ENCODE results near the gene PMPCA. TPM values are rescaled to one million over a fixed set of nuclear protein-coding genes. Genes with fewer than 3 reads are reported as not detected.

Gene PMPCA
- total and polyA plus RNA-seq, 2 experiments from 2014 or later, result 61.3 to 88.2 TPM

DNA sequence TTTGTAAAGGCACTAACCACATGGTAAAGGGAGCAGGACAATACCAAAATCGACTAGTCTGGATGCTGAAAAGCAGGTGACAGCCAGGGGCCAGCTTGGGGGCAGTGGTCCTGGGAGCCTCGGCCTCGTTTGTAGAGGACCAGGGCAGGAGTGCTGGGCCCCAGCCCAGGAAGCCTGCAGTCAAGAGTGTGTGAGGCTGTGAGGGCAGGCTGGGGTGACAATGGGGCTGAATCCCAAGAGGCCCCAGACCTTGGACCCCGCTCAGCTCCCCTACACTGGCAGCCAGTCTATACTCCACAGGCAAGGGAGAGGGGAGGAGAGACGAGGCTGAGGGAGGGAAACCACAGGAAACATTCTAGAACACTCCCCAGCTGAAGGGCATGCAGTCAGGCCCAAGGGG lies 31.8 kb downstream of the PMPCA start:
- no peak for ATAC-seq
- peaks cover 21% of the 10 kb centered on the region for H4K20me1 ChIP-seq (replicated peaks; ENCODE audit: insufficient read depth)

More for the DNA sequence above, 31.8 kb downstream of the PMPCA start:
- no peak overlapping the region for H3K4me3 ChIP-seq
- Mint-ChIP-seq H3K27me3 (ENCODE audit: insufficient read depth, low read depth, poor library complexity) (peaks cover 7% of the 10 kb centered on the region), H3K36me3 (ENCODE audit: low read depth) (peaks cover 61% of the 10 kb centered on the region), H3K4me3 (no peak overlapping the region), H3K9me3 (peaks cover 2% of the 10 kb centered on the region; the same call in 1 of the 3 replicates), H3K27ac (no peak overlapping the region), H3K4me1 (peaks cover 10% of the 10 kb centered on the region)
- H3K27ac ChIP-seq (ENCODE audit: low read depth), result no peak overlapping the region
- H3K36me3 ChIP-seq (ENCODE audit: insufficient read depth), result peaks cover 27% of the 10 kb centered on the region
- TF ChIP-seq, protein P1, sequence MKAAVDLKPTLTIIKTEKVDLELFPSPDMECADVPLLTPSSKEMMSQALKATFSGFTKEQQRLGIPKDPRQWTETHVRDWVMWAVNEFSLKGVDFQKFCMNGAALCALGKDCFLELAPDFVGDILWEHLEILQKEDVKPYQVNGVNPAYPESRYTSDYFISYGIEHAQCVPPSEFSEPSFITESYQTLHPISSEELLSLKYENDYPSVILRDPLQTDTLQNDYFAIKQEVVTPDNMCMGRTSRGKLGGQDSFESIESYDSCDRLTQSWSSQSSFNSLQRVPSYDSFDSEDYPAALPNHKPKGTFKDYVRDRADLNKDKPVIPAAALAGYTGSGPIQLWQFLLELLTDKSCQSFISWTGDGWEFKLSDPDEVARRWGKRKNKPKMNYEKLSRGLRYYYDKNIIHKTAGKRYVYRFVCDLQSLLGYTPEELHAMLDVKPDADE (IDR thresholded peaks at IDR 0.05), result no peak
- TF ChIP-seq ZNF114 (CRISPR knock-in tag; IDR thresholded peaks at IDR 0.05) (no peak), EZH2phosphoT487 (IDR thresholded peaks at IDR 0.05; ENCODE audit: unreplicated experiment) (no peak), STAT1 (IDR thresholded peaks at IDR 0.05; ENCODE audit: unreplicated experiment) (no peak), NANOG (IDR thresholded peaks at IDR 0.05; ENCODE audit: borderline replicate concordance) (no peak), CREB1 (CRISPR knock-in tag; IDR thresholded peaks at IDR 0.05; ENCODE audit: low read depth) (no peak), ZNF331 (CRISPR knock-in tag; IDR thresholded peaks at IDR 0.05; ENCODE audit: low read depth) (no peak), POLR2AphosphoS5 (IDR thresholded peaks at IDR 0.05; ENCODE audit: low read depth) (no peak), JUNB (IDR thresholded peaks at IDR 0.05; ENCODE audit: unreplicated experiment) (no peak), EZH2 (IDR thresholded peaks at IDR 0.05; ENCODE audit: low read depth, unreplicated experiment) (no peak)
- TF ChIP-seq, protein P2, sequence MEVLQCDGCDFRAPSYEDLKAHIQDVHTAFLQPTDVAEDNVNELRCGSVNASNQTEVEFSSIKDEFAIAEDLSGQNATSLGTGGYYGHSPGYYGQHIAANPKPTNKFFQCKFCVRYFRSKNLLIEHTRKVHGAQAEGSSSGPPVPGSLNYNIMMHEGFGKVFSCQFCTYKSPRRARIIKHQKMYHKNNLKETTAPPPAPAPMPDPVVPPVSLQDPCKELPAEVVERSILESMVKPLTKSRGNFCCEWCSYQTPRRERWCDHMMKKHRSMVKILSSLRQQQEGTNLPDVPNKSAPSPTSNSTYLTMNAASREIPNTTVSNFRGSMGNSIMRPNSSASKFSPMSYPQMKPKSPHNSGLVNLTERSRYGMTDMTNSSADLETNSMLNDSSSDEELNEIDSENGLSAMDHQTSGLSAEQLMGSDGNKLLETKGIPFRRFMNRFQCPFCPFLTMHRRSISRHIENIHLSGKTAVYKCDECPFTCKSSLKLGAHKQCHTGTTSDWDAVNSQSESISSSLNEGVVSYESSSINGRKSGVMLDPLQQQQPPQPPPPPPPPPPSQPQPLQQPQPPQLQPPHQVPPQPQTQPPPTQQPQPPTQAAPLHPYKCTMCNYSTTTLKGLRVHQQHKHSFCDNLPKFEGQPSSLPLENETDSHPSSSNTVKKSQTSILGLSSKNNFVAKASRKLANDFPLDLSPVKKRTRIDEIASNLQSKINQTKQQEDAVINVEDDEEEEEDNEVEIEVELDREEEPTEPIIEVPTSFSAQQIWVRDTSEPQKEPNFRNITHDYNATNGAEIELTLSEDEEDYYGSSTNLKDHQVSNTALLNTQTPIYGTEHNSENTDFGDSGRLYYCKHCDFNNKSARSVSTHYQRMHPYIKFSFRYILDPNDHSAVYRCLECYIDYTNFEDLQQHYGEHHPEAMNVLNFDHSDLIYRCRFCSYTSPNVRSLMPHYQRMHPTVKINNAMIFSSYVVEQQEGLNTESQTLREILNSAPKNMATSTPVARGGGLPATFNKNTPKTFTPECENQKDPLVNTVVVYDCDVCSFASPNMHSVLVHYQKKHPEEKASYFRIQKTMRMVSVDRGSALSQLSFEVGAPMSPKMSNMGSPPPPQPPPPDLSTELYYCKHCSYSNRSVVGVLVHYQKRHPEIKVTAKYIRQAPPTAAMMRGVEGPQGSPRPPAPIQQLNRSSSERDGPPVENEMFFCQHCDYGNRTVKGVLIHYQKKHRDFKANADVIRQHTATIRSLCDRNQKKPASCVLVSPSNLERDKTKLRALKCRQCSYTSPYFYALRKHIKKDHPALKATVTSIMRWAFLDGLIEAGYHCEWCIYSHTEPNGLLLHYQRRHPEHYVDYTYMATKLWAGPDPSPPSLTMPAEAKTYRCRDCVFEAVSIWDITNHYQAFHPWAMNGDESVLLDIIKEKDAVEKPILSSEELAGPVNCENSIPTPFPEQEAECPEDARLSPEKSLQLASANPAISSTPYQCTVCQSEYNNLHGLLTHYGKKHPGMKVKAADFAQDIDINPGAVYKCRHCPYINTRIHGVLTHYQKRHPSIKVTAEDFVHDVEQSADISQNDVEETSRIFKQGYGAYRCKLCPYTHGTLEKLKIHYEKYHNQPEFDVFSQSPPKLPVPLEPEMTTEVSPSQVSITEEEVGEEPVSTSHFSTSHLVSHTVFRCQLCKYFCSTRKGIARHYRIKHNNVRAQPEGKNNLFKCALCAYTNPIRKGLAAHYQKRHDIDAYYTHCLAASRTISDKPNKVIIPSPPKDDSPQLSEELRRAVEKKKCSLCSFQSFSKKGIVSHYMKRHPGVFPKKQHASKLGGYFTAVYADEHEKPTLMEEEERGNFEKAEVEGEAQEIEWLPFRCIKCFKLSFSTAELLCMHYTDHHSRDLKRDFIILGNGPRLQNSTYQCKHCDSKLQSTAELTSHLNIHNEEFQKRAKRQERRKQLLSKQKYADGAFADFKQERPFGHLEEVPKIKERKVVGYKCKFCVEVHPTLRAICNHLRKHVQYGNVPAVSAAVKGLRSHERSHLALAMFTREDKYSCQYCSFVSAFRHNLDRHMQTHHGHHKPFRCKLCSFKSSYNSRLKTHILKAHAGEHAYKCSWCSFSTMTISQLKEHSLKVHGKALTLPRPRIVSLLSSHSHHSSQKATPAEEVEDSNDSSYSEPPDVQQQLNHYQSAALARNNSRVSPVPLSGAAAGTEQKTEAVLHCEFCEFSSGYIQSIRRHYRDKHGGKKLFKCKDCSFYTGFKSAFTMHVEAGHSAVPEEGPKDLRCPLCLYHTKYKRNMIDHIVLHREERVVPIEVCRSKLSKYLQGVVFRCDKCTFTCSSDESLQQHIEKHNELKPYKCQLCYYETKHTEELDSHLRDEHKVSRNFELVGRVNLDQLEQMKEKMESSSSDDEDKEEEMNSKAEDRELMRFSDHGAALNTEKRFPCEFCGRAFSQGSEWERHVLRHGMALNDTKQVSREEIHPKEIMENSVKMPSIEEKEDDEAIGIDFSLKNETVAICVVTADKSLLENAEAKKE (CRISPR knock-in tag; IDR thresholded peaks at IDR 0.05), result no peak
- TF ChIP-seq, protein P3, sequence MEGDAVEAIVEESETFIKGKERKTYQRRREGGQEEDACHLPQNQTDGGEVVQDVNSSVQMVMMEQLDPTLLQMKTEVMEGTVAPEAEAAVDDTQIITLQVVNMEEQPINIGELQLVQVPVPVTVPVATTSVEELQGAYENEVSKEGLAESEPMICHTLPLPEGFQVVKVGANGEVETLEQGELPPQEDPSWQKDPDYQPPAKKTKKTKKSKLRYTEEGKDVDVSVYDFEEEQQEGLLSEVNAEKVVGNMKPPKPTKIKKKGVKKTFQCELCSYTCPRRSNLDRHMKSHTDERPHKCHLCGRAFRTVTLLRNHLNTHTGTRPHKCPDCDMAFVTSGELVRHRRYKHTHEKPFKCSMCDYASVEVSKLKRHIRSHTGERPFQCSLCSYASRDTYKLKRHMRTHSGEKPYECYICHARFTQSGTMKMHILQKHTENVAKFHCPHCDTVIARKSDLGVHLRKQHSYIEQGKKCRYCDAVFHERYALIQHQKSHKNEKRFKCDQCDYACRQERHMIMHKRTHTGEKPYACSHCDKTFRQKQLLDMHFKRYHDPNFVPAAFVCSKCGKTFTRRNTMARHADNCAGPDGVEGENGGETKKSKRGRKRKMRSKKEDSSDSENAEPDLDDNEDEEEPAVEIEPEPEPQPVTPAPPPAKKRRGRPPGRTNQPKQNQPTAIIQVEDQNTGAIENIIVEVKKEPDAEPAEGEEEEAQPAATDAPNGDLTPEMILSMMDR (conservative IDR thresholded peaks at IDR 0.05; ENCODE audit: low read depth in 2 of 2), result no peak
- TF ChIP-seq, protein P4, sequence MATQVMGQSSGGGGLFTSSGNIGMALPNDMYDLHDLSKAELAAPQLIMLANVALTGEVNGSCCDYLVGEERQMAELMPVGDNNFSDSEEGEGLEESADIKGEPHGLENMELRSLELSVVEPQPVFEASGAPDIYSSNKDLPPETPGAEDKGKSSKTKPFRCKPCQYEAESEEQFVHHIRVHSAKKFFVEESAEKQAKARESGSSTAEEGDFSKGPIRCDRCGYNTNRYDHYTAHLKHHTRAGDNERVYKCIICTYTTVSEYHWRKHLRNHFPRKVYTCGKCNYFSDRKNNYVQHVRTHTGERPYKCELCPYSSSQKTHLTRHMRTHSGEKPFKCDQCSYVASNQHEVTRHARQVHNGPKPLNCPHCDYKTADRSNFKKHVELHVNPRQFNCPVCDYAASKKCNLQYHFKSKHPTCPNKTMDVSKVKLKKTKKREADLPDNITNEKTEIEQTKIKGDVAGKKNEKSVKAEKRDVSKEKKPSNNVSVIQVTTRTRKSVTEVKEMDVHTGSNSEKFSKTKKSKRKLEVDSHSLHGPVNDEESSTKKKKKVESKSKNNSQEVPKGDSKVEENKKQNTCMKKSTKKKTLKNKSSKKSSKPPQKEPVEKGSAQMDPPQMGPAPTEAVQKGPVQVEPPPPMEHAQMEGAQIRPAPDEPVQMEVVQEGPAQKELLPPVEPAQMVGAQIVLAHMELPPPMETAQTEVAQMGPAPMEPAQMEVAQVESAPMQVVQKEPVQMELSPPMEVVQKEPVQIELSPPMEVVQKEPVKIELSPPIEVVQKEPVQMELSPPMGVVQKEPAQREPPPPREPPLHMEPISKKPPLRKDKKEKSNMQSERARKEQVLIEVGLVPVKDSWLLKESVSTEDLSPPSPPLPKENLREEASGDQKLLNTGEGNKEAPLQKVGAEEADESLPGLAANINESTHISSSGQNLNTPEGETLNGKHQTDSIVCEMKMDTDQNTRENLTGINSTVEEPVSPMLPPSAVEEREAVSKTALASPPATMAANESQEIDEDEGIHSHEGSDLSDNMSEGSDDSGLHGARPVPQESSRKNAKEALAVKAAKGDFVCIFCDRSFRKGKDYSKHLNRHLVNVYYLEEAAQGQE (IDR thresholded peaks at IDR 0.05; ENCODE audit: unreplicated experiment), result no peak
- no peak for DNase-seq (ENCODE audit: low spot score)
- no peak overlapping the region for H3K4me2 ChIP-seq
- H3K4me1 ChIP-seq (ENCODE audit: insufficient read depth), result no peaks in the 10 kb centered on the region
- H3F3A ChIP-seq (replicated peaks; ENCODE audit: low read depth), result peaks cover 31% of the 10 kb centered on the region
- H2AFZ ChIP-seq, result no peak overlapping the region
- H3K9me2 ChIP-seq (ENCODE audit: insufficient read depth), result no peaks in the 10 kb centered on the region
- peaks cover 13% of the 10 kb centered on the region for H3K79me2 ChIP-seq (replicated peaks; ENCODE audit: insufficient read depth)
- no peaks in the 10 kb centered on the region for H3K27me3 ChIP-seq (ENCODE audit: insufficient read depth)

Data from GM23338 (cell line).